Cardiac muscle cell (in vitro differentiated cells and primary cell): Measurements from ENCODE around the gene DNLZ. TPM values are rescaled to one million over a fixed set of nuclear protein-coding genes. Genes with fewer than 3 reads are reported as not detected.
"Not testable (repeated sequence)": the region's sequence is repeated elsewhere in the genome, so short reads cannot be mapped to it uniquely, and the experiment has no call there.

ENCODE experiments used
- DNase-seq, 2 donors: peaks; one replicate each; pipeline versions ENCODE4 v3.0.0 to v3.0.0-alpha.2; 2010 to 2017; ENCODE audit warnings: low read depth in 1 of 2, low spot score in 1 of 2
- H3K27ac ChIP-seq: fragments of 200-600 bp; sonication (generic); 2 replicates; pipeline ENCODE4 v1.5.1; 2016
- H3K27me3 ChIP-seq: fragments of 200-600 bp; sonication (generic); 2 replicates; pipeline ENCODE4 v1.6.0; 2016; ENCODE audit warnings: control low read depth
- H3K36me3 ChIP-seq: fragments of 200-600 bp; sonication (generic); 2 replicates; pipeline ENCODE4 v1.5.1; 2016; ENCODE audit warnings: control low read depth
- H3K4me1 ChIP-seq: fragments of 200-600 bp; sonication (generic); 2 replicates; pipeline ENCODE4 v1.8.1; 2017; ENCODE audit warnings: low read depth, mild to moderate bottlenecking, mixed run types
- H3K4me3 ChIP-seq: fragments of 200-600 bp; sonication (generic); 2 replicates; pipeline ENCODE4 v1.5.1; 2016; ENCODE audit warnings: mild to moderate bottlenecking
- H3K9me3 ChIP-seq: fragments of 200-600 bp; sonication (generic); 2 replicates; pipeline ENCODE4 v1.5.1; 2017; ENCODE audit warnings: low read depth, mild to moderate bottlenecking, control low read depth
- polyA plus RNA-seq: library from polyadenylated mRNA; unstranded; fragments of >200 nt; fragmentation: Nextera tagmentation; extraction: Ambion mirVana; gene quantifications from 2 replicates; pipeline ENCODE4 v1.2.1, GENCODE V29; 2016
- total RNA-seq: library from RNA; depleted of rRNA; stranded (reverse); fragments of >200 nt; gene quantifications from 2 replicates; pipeline ENCODE4 v1.2.3, GENCODE V29; 2016
- TF ChIP-seq, protein P1 (sequence below): IDR thresholded peaks from 2 replicates; pipeline ENCODE4 v1.5.1; 2012; ENCODE audit warnings: low read depth, mild to moderate bottlenecking, low read length

The DNLZ gene
- total and polyA plus RNA-seq, 2 experiments from 2014 or later = 28.0 to 48.2 TPM

DNA sequence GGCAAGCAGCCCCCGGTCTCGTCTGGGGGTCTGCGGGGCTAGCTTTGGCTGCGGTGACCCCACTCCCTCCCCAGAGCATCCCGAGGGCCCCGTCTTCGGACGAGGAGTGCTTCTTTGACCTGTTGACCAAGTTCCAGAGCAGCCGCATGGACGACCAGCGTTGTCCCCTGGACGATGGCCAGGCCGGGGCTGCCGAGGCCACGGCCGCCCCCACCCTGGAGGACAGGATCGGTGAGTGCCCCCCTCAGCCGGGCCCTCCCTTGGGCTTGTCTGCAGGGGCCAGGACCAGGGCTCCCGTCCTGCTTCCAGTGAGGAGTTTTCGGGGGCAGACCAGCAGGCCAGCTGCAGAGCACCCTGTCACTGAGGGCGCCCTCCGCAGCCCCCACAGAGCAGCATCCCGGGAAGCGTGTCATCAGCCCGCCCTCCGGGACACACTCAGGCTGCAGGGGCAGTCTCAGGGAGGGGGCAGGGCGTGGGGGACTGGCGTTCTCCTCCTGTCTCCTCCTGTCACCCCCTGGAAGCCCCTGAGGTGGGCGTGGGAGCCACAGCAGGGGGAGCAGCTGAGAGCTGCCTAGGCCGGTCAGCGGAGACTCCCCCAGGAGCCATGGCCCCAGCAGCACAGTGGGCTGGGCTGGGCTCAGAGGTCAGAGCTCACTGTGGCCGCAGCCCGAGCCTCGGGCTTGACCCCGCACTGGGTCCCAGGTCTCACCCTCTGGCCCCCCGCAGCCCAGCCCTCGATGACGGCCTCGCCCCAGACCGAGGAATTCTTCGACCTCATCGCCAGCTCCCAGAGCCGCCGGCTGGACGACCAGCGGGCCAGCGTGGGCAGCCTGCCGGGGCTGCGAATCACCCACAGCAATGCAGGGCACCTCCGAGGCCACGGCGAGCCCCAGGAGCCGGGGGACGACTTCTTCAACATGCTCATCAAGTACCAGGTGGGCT lies 7.7 kb downstream of the DNLZ start:
- DNase-seq = no peak
- peaks cover 15% of the 10 kb centered on the region for H3K4me1 ChIP-seq
- no peak overlapping the region for H3K4me3 ChIP-seq
- H3K27ac ChIP-seq = no peak overlapping the region
- H3K27me3 ChIP-seq = no peaks in the 10 kb centered on the region
- H3K36me3 ChIP-seq = peaks cover 14% of the 10 kb centered on the region
- H3K9me3 ChIP-seq = no peaks in the 10 kb centered on the region
- TF ChIP-seq, protein P1, sequence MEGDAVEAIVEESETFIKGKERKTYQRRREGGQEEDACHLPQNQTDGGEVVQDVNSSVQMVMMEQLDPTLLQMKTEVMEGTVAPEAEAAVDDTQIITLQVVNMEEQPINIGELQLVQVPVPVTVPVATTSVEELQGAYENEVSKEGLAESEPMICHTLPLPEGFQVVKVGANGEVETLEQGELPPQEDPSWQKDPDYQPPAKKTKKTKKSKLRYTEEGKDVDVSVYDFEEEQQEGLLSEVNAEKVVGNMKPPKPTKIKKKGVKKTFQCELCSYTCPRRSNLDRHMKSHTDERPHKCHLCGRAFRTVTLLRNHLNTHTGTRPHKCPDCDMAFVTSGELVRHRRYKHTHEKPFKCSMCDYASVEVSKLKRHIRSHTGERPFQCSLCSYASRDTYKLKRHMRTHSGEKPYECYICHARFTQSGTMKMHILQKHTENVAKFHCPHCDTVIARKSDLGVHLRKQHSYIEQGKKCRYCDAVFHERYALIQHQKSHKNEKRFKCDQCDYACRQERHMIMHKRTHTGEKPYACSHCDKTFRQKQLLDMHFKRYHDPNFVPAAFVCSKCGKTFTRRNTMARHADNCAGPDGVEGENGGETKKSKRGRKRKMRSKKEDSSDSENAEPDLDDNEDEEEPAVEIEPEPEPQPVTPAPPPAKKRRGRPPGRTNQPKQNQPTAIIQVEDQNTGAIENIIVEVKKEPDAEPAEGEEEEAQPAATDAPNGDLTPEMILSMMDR = no peak

DNA sequence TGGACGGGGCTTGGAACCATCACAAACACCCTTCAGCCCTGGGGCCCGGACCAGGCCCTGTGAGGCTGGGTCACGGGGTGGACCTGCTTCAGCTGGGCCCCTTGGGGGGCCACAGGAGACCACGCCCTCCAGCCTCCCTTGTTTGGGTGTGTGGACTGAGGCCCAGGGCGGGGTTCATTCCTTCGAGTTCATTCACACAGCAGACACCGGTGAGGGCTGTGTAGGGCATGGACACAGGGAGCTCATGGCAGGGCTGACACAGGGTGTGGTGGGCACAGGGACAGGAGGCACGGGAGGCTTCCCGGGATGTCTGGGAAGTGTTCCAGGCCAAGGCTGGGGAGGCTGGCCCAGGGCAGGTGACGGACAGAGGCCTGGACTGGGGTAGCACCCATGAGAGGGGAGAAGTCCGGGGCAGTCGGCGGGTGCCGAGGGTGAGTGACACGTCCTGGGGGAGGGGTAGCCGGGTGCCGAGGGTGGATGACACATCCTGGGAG lies 8.9 kb downstream of the DNLZ start:
- no peak overlapping the region for H3K4me3 ChIP-seq
- H3K27me3 ChIP-seq = no peaks in the 10 kb centered on the region
- peak overlapping the region; percentile 90 for H3K27ac ChIP-seq
- H3K9me3 ChIP-seq = no peaks in the 10 kb centered on the region
- peaks cover 14% of the 10 kb centered on the region for H3K36me3 ChIP-seq
- peaks cover 15% of the 10 kb centered on the region for H3K4me1 ChIP-seq
- DNase-seq = peak in 1 of 2 donors; percentile 49
- TF ChIP-seq, protein P1 = no peak

- no peaks in the 10 kb centered on the region for H3K27me3 ChIP-seq
- H3K4me1 ChIP-seq = peaks cover 15% of the 10 kb centered on the region
- peaks cover 14% of the 10 kb centered on the region for H3K36me3 ChIP-seq
- peak in 1 of 2 donors; percentile 42 for DNase-seq
- TF ChIP-seq, protein P1 = no peak
- H3K9me3 ChIP-seq = no peaks in the 10 kb centered on the region
- peak overlapping the region; percentile 90 for H3K27ac ChIP-seq
- H3K4me3 ChIP-seq = no peak overlapping the region
These were observed 9.6 kb downstream of the DNLZ start for GRCh38 chr9:136353757-136354488.

DNA sequence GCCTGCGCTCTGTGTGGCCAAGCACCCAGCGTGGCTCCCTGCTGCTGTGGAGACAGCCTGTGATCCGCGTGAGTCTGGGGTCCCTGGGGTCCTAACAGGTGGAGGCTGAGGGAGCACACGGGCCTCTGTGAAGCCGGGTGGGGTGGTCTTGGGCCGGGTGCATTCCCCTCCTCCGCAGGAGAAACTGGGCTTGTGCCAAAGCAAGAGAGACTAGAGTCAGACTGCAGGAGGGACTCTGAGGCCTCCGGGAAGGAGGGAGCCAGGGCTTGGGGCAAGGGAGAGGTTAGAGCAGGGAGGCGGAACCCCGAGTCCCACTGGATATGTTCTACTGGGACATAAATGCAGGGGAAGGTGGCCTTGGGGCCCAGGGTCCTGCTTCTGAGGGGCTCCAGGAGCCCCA lies 10.5 kb downstream of the DNLZ start:
- no peak overlapping the region for H3K4me3 ChIP-seq
- peak overlapping the region; percentile 90 for H3K27ac ChIP-seq
- TF ChIP-seq, protein P1 = no peak
- H3K4me1 ChIP-seq = peaks cover 15% of the 10 kb centered on the region
- no peaks in the 10 kb centered on the region for H3K27me3 ChIP-seq
- H3K9me3 ChIP-seq = no peaks in the 10 kb centered on the region
- DNase-seq = no peak
- peaks cover 11% of the 10 kb centered on the region for H3K36me3 ChIP-seq

DNA sequence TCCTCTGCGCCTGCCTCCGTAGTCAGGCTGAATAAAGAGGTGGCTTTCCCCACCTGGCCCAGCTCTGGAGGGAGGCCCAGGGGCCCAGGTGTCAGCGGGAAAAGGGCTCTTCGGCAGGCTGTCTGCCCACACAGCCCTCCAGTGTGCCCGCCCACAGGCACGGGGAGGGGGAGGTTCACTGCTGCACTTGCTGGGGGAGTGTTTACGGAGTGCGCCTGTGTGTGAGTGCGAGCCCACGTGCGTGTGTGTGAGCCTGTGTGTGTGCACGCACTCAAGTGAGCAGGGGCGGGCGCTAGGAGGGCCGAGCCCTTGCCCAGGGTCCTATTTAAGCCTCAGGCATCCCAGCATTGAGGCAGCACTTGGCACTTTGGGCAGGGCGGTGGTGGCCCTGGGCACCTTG lies 10.9 kb downstream of the DNLZ start:
- Histone ChIP-seq H3K4me3 (no peak overlapping the region), H3K27me3 (no peaks in the 10 kb centered on the region), H3K9me3 (no peaks in the 10 kb centered on the region), H3K36me3 (peaks cover 10% of the 10 kb centered on the region), H3K4me1 (peaks cover 15% of the 10 kb centered on the region), H3K27ac (peak overlapping the region; percentile 90)
- TF ChIP-seq, protein P1 = no peak
- DNase-seq = no peak

DNA sequence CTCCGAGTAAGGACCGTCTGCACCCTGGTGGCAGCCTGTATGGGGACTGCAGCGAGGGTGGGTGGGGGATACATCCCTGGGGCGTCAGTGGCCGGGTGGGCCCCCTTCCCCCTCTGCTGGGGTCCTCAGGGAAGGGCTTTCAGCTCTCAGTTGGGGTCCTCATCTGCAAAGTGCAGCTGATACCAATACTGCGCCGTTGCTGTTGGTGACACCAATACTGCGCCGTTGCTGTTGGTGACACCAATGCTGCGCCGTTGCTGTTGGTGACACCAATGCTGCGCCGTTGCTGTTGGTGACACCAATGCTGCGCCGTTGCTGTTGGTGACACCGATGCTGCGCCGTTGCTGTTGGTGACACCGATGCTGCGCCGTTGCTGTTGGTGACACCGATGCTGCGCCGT lies 11.7 kb downstream of the DNLZ start:
- H3K4me3 ChIP-seq, H3K36me3 ChIP-seq, H3K9me3 ChIP-seq, H3K27ac ChIP-seq, DNase-seq, H3K27me3 ChIP-seq: not testable (repeated sequence)
- peaks cover 15% of the 10 kb centered on the region for H3K4me1 ChIP-seq
